Brain pericyte (primary cell): Measurements from ENCODE around the gene MYL11.
A peak's percentile ranks its signal among the peaks of the same experiment; 100 is the strongest.
"Not testable (repeated sequence)": the region's sequence is repeated elsewhere in the genome, so short reads cannot be mapped to it uniquely, and the experiment has no call there.

Experiments used
- DNase-seq: peaks from one replicate; pipeline ENCODE4 v3.0.0-alpha.2; 2012; ENCODE audit warnings: low read depth, low spot score

The MYL11 gene

GRCh38 chr16:30374538-30374937, at the start of gene MYL11:
Gene MYL11 (plus strand): TSS chr16:30374802. CDS start chr16:30374858, 56 bp downstream.
- DNase-seq, result no peak

- DNase-seq, result peak; percentile 27
These were observed 40.1 kb upstream of the MYL11 start for GRCh38 chr16:30334473-30334989.

- peak; percentile 32 for DNase-seq
These were observed 39.5 kb upstream of the MYL11 start for GRCh38 chr16:30335028-30335597.

GRCh38 chr16:30335598-30336474, 38.8 kb upstream of the MYL11 start:
- no peak for DNase-seq

- DNase-seq, result not testable (repeated sequence)
These were observed 36.6 kb upstream of the MYL11 start for GRCh38 chr16:30337964-30338357.

- DNase-seq, result not testable (repeated sequence)
These were observed 35.9 kb upstream of the MYL11 start for GRCh38 chr16:30338715-30339114.

- DNase-seq, result no peak
These were observed 34.0 kb upstream of the MYL11 start for GRCh38 chr16:30340621-30341020.

- DNase-seq, result not testable (repeated sequence)
These were observed 32.6 kb upstream of the MYL11 start for GRCh38 chr16:30341971-30342370.

- no peak for DNase-seq
These were observed 31.7 kb upstream of the MYL11 start for GRCh38 chr16:30342751-30343490.

- not testable (repeated sequence) for DNase-seq
These were observed 31.1 kb upstream of the MYL11 start for GRCh38 chr16:30343491-30343820.

- DNase-seq, result no peak
These were observed 28.3 kb upstream of the MYL11 start for GRCh38 chr16:30346286-30346685.

- DNase-seq, result no peak
These were observed 26.5 kb upstream of the MYL11 start for GRCh38 chr16:30348113-30348512.

- no peak for DNase-seq
These were observed 25.7 kb upstream of the MYL11 start for GRCh38 chr16:30348929-30349328.

GRCh38 chr16:30349675-30350074, 24.9 kb upstream of the MYL11 start:
- no peak for DNase-seq

- no peak for DNase-seq
These were observed 24.3 kb upstream of the MYL11 start for GRCh38 chr16:30350134-30350871.

- DNase-seq, result no peak
These were observed 23.6 kb upstream of the MYL11 start for GRCh38 chr16:30351001-30351441.

- DNase-seq, result peak; percentile 55
These were observed 22.8 kb upstream of the MYL11 start for GRCh38 chr16:30351586-30352419.

- no peak for DNase-seq
These were observed 21.9 kb upstream of the MYL11 start for GRCh38 chr16:30352488-30353401.

GRCh38 chr16:30353438-30354129, 21.0 kb upstream of the MYL11 start:
- DNase-seq, result no peak
